IPS-18a (cell line): ENCODE measurements around the gene RNF43.

Experiments
- H3K27ac ChIP-seq: one replicate; pipeline ENCODE4 v1.5.1; 2013; ENCODE audit warnings: low read length
- H3K27me3 ChIP-seq: one replicate; pipeline ENCODE4 v1.6.1; 2013; ENCODE audit warnings: mild to moderate bottlenecking, low read length; ENCODE audit not compliant: control insufficient read depth, insufficient read depth
- H3K36me3 ChIP-seq: one replicate; pipeline ENCODE4 v1.6.1; 2013; ENCODE audit warnings: low read depth, low read length; ENCODE audit not compliant: control insufficient read depth
- H3K4me1 ChIP-seq: one replicate; pipeline ENCODE4 v1.6.1; 2013; ENCODE audit warnings: low read depth, low read length; ENCODE audit not compliant: control insufficient read depth
- H3K4me3 ChIP-seq: one replicate; pipeline ENCODE4 v1.5.1; 2013; ENCODE audit warnings: low read length
- H3K9ac ChIP-seq: one replicate; pipeline ENCODE4 v1.6.1; 2013; ENCODE audit warnings: mild to moderate bottlenecking, low read length, moderate library complexity
- H3K9me3 ChIP-seq: one replicate; pipeline ENCODE4 v1.6.1; 2013; ENCODE audit warnings: low read depth, low read length; ENCODE audit not compliant: control insufficient read depth

The RNF43 gene

DNA sequence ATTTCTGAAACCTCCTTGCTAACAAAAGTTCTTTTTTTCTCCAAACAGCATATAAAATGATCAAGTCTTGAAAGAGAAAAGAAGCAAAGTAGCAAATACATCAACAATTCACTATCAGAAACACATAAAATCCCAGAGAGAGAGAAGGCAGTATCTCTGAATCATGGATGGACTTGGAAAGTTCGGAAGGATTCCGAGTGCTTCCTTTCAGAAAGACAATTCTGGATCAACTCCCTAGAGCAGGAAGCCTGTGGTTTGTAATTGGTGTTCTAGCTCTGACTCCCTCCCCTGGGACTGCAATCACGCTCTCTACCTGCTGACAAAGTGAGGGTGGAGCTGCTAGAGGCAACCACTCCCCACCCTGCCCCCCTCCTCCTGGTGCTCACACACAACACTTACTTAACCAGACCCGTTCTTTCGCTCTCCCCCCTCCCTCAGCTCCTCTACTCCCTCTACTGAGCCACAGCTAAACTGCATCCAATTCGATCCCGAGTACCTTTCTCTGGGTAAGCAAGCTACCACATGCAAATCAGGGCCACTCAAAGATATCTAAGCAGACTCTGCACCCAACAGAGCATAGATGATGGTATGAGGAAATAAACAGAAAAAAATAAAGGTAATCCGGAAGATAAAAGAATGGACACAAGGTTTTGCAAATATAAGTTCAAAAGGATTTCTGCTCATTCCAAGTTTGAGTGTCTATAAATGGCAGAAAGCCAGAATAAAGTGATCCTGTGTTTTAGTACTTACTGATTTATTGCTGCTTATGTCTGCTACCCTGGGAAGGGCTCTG is at the start of gene RNF43:
RNF43 (minus strand) TSS at position 235 of the 793 bp plus-strand sequence. CDS start 1,957 bp downstream, outside the sequence.
- peaks cover 18% of the 10 kb centered on the region for H3K4me1 ChIP-seq
- peak within 1 kb of the TSS; percentile 48 for H3K9ac ChIP-seq
- H3K9me3 ChIP-seq, result no peaks in the 10 kb centered on the region
- H3K4me3 ChIP-seq, result peak within 1 kb of the TSS; percentile 74
- H3K27me3 ChIP-seq, result peaks cover 7% of the 10 kb centered on the region
- H3K36me3 ChIP-seq, result no peaks in the 10 kb centered on the region
- peak within 1 kb of the TSS; percentile 37 for H3K27ac ChIP-seq

- Histone ChIP-seq H3K9ac (no peak overlapping the region), H3K36me3 (no peaks in the 10 kb centered on the region), H3K4me3 (no peak overlapping the region), H3K9me3 (no peaks in the 10 kb centered on the region), H3K4me1 (no peaks in the 10 kb centered on the region), H3K27ac (no peak overlapping the region), H3K27me3 (no peaks in the 10 kb centered on the region)
Observed at GRCh38 chr17:58455491-58455890, 38.2 kb upstream of the RNF43 start.

- no peaks in the 10 kb centered on the region for H3K27me3 ChIP-seq
- H3K9me3 ChIP-seq, result no peaks in the 10 kb centered on the region
- H3K36me3 ChIP-seq, result no peaks in the 10 kb centered on the region
- H3K4me1 ChIP-seq, result no peaks in the 10 kb centered on the region
- H3K4me3 ChIP-seq, result no peak overlapping the region
- no peak overlapping the region for H3K9ac ChIP-seq
- no peak overlapping the region for H3K27ac ChIP-seq
Observed at GRCh38 chr17:58452738-58453137, 35.4 kb upstream of the RNF43 start.

DNA sequence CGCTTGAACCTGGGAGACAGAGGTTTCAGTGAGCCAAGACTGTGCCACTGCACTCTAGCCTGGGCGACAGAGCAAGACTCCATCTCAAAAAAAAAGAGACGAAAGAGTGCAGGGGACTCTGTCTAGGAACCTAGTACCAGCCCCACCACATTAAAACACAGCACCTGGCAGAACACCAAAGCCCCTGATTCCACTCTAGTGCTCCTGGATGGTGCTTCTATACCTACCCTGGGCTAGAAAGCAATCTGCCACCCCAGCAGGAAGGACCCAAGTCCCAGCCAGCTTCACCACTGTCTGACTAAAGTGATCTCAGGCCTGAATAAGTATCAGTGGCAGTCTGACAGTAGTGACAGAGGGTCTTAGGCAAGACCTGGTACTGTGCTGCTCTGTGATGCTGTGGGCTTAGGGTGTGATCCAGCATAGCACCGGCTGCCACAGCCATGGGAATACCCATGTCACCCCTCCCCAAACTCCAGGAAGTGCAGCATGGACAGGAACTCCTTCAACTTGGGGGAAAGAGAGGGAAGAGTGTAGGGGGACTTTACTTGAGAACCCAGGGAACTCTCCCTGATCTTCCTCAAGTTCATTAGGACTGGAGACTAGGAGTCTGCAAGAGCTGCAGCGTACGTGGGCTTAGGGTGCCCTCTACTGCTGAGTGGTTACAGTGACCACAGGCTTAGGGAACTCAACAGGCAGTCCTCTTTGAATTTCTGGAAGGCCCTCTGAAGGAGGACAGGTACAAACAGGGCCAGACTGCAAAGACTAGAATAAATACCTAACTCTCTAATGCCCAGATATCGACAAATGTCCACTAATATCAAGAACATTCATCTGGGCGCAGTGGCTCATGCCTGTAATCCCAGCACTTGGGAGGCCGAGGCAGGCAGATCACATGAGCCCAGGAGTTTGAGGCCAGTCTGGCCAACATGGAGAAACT is 30.0 kb upstream of the RNF43 start:
- Histone ChIP-seq H3K27me3 (no peaks in the 10 kb centered on the region), H3K9ac (no peak overlapping the region), H3K27ac (no peak overlapping the region), H3K36me3 (no peaks in the 10 kb centered on the region), H3K9me3 (no peaks in the 10 kb centered on the region), H3K4me3 (no peak overlapping the region), H3K4me1 (peaks cover 3% of the 10 kb centered on the region)

DNA sequence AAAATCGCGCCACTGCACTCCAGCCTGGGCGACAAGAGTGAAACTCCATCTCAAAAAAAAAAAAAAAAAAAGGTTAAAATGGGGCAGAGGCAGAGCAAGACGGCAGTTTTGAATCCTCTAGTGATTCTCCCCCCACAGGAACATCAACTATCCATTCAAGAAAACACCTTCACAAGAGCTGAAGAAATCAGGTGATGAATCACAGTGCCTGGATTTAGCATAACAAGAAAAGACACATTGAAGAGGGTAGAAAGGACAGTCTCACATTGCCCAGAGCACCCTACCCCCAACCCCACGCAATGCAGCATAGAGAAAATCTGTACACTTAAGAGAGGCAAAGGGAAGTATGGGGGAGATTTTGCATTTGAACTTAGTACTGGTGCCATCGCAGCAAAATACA is 28.8 kb upstream of the RNF43 start:
- Histone ChIP-seq H3K27ac (no peak overlapping the region), H3K9me3 (no peaks in the 10 kb centered on the region), H3K9ac (no peak overlapping the region), H3K36me3 (no peaks in the 10 kb centered on the region), H3K27me3 (no peaks in the 10 kb centered on the region), H3K4me1 (peaks cover 3% of the 10 kb centered on the region), H3K4me3 (no peak overlapping the region)

DNA sequence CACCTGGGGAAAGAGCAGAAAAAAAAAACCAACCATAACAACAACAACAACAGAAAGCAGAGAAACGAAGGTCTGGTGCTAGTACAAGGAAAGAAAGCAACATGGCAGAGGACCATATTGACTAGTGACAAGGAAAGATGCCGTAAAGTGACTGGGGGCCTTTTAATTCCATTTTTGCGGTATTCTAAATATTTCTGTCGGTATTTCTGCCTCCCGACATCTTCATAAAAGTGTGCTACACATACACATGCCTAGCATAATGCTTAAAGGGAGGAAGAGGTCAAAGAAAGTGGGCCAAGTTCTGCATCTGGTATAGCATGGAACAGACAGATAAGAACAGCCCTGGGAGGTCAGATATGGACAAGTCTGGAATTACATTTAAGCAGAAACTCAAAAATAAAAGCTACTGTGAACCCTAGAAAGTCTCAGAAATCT is 19.5 kb upstream of the RNF43 start:
- Histone ChIP-seq H3K4me1 (no peaks in the 10 kb centered on the region), H3K36me3 (no peaks in the 10 kb centered on the region), H3K27me3 (no peaks in the 10 kb centered on the region), H3K9me3 (no peaks in the 10 kb centered on the region), H3K4me3 (no peak overlapping the region), H3K9ac (no peak overlapping the region), H3K27ac (no peak overlapping the region)

DNA sequence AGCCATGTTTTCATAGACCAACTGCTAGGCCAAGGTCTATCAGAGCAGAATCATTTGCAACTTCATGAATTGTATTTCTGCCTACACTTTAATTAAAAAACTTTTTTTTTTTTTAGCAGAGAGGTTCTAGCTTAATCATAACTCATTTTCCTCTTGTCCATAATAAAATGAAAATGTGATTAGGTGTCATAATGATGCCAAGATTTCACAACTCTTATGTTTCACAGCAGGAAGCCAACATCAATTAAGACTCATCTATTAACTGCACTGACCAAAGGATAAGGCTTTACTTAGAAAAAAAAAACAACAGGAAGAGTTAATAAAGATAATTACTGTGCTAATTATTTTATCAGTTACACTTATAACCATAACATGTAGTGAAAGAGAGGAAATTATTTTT is 18.9 kb upstream of the RNF43 start:
- H3K27ac ChIP-seq, result no peak overlapping the region
- H3K4me3 ChIP-seq, result no peak overlapping the region
- H3K36me3 ChIP-seq, result no peaks in the 10 kb centered on the region
- no peaks in the 10 kb centered on the region for H3K9me3 ChIP-seq
- H3K27me3 ChIP-seq, result no peaks in the 10 kb centered on the region
- no peaks in the 10 kb centered on the region for H3K4me1 ChIP-seq
- H3K9ac ChIP-seq, result no peak overlapping the region

DNA sequence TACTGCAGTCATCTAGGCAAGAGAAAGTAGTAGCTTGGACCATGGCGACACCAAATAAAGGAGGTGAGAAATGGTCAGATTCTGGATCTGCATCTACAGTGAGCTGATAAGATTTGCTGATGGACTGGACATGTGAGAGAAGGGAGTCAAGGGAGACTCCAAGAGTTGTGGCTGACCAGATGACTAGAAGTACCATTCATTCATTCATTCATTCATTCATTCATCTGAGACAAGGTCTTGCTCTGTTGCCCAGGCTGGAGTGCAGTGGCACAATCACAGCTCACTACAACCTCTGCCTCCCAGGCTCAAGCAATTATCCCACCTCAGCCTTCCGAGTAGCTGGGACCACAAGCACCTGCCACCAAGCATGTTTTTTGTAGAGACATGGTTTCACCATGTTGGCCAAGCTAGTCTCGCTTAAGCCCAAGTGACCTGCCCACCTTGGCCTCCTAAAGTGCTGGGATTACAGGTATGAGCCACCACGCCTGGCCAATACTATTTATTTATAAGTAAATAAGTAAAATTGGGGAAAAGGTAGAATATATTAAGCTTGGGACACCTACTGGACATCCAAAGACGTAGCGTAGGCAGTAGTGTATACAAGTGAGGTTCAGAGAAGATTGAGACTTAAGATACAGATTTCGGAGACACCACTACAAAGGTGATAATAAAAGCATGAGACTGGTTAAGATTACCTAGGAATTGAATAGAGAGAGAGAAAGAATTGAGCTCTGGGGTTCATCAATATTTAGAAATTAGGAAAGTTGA is 15.7 kb upstream of the RNF43 start:
- no peaks in the 10 kb centered on the region for H3K36me3 ChIP-seq
- H3K9ac ChIP-seq, result no peak overlapping the region
- H3K4me1 ChIP-seq, result no peaks in the 10 kb centered on the region
- no peaks in the 10 kb centered on the region for H3K27me3 ChIP-seq
- H3K27ac ChIP-seq, result no peak overlapping the region
- H3K4me3 ChIP-seq, result no peak overlapping the region
- H3K9me3 ChIP-seq, result no peaks in the 10 kb centered on the region

DNA sequence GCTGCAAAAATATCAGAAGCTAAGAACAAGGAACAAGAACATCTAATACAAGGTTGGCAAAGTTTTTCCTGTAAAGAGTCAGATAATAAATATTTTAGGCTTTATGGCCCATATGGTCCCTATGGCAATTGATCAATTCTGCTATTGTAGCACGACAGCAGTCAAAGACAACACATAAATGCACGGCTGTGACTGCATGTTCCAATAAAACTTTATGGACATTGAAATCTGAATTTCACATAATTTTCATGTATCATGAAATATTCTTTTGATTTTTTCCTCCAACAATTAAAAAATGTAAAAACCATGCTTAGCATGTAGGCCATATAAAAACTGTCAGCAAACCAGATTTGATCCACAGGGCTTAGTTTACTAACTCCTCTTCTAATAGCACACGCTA is 10.5 kb upstream of the RNF43 start:
- H3K4me3 ChIP-seq, result no peak overlapping the region
- no peak overlapping the region for H3K27ac ChIP-seq
- H3K36me3 ChIP-seq, result no peaks in the 10 kb centered on the region
- no peak overlapping the region for H3K9ac ChIP-seq
- no peaks in the 10 kb centered on the region for H3K27me3 ChIP-seq
- H3K9me3 ChIP-seq, result no peaks in the 10 kb centered on the region
- no peaks in the 10 kb centered on the region for H3K4me1 ChIP-seq

DNA sequence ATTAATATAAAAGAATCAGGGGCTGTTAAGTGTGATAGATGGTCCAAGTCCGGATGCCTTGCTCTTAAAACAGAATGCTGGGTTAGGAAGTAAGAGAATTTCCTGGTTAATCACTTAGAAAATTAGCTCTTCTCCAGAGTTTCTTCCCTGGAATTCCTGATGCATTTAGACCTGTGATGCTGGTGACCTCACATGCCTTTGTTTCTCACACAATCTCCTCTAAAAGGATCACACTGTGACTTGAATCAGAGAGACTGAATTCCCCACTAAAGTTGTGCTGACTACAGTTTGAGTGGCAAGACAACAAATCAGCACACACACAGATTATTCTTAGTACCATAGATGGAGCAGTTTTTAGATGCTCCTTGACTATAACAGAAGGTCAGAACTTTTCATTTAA is 4.4 kb upstream of the RNF43 start:
- H3K4me3 ChIP-seq, result no peak overlapping the region
- no peak overlapping the region for H3K27ac ChIP-seq
- H3K4me1 ChIP-seq, result peaks cover 8% of the 10 kb centered on the region
- no peak overlapping the region for H3K9ac ChIP-seq
- peaks cover 7% of the 10 kb centered on the region for H3K27me3 ChIP-seq
- H3K9me3 ChIP-seq, result no peaks in the 10 kb centered on the region
- no peaks in the 10 kb centered on the region for H3K36me3 ChIP-seq

- H3K27ac ChIP-seq, result no peak overlapping the region
- H3K9ac ChIP-seq, result no peak overlapping the region
- H3K27me3 ChIP-seq, result peaks cover 7% of the 10 kb centered on the region
- no peak overlapping the region for H3K4me3 ChIP-seq
- no peaks in the 10 kb centered on the region for H3K9me3 ChIP-seq
- peaks cover 15% of the 10 kb centered on the region for H3K4me1 ChIP-seq
- H3K36me3 ChIP-seq, result no peaks in the 10 kb centered on the region
Observed at GRCh38 chr17:58420827-58421226, 3.5 kb upstream of the RNF43 start.
